ENCODE measurements around the gene NFYB. TPM values are rescaled to one million over a fixed set of nuclear protein-coding genes. Genes with fewer than 3 reads are reported as not detected.
A peak's percentile ranks its signal among the peaks of the same experiment; 100 is the strongest.
"Not testable (repeated sequence)": the region's sequence is repeated elsewhere in the genome, so short reads cannot be mapped to it uniquely, and the experiment has no call there.

NFYB gene
- total RNA-seq, 1 experiment from 2014 or later: 29.7 TPM

GRCh38 chr12:104114834-104115586 lies 23.0 kb downstream of the NFYB start:
- DNase-seq (ENCODE audit: low read depth): not testable (repeated sequence)

- DNase-seq (ENCODE audit: low read depth): no peak
These were observed 28.4 kb downstream of the NFYB start for GRCh38 chr12:104109446-104110271.

- peak; percentile 81 for DNase-seq (ENCODE audit: low read depth)
These were observed 29.1 kb downstream of the NFYB start for GRCh38 chr12:104108755-104109445.

- no peak for DNase-seq (ENCODE audit: low read depth)
These were observed 31.0 kb downstream of the NFYB start for GRCh38 chr12:104106965-104107364.

GRCh38 chr12:104105461-104105860 lies 32.5 kb downstream of the NFYB start:
- DNase-seq (ENCODE audit: low read depth): no peak

GRCh38 chr12:104097954-104098353 lies 40.1 kb downstream of the NFYB start:
- DNase-seq (ENCODE audit: low read depth): no peak

GRCh38 chr12:104095289-104095688 lies 42.7 kb downstream of the NFYB start:
- no peak for DNase-seq (ENCODE audit: low read depth)

- no peak for DNase-seq (ENCODE audit: low read depth)
These were observed 43.7 kb downstream of the NFYB start for GRCh38 chr12:104094284-104094683.

GRCh38 chr12:104091136-104091535 lies 46.9 kb downstream of the NFYB start:
- DNase-seq (ENCODE audit: low read depth): no peak

GRCh38 chr12:104090685-104091084 lies 47.3 kb downstream of the NFYB start:
- no peak for DNase-seq (ENCODE audit: low read depth)

- no peak for DNase-seq (ENCODE audit: low read depth)
These were observed 54.1 kb downstream of the NFYB start for GRCh38 chr12:104083769-104084475.

GRCh38 chr12:104080764-104081163 lies 57.2 kb downstream of the NFYB start:
- no peak for DNase-seq (ENCODE audit: low read depth)

- DNase-seq (ENCODE audit: low read depth): no peak
These were observed 59.0 kb downstream of the NFYB start for GRCh38 chr12:104079024-104079423.

- DNase-seq (ENCODE audit: low read depth): no peak
These were observed 64.3 kb downstream of the NFYB start for GRCh38 chr12:104073699-104074098.

- DNase-seq (ENCODE audit: low read depth): no peak
These were observed 65.9 kb downstream of the NFYB start for GRCh38 chr12:104072099-104072498.

Other genes starting within 250 kb of the NFYB start
- gene HSP90B1, start 207.8 kb downstream of the NFYB start, total RNA-seq (2014; rRNA removed; shearing (Covaris generic)): 840 and 1,074 TPM in 2 replicates
- 35.2 and 42.0 TPM in 2 replicates for gene TDG, start 172.3 kb downstream of the NFYB start, total RNA-seq (2014; rRNA removed; shearing (Covaris generic))
- 4.0 and 6.6 TPM in 2 replicates for gene GLT8D2, start 88.0 kb downstream of the NFYB start, total RNA-seq (2014; rRNA removed; shearing (Covaris generic))
- 10.3 and 15.1 TPM in 2 replicates for gene HCFC2, start 73.7 kb downstream of the NFYB start, total RNA-seq (2014; rRNA removed; shearing (Covaris generic))
- gene TXNRD1, start 77.6 kb upstream of the NFYB start, total RNA-seq (2014; rRNA removed; shearing (Covaris generic)): 265 and 275 TPM in 2 replicates
- 0.40 and 2.6 TPM in 2 replicates for gene EID3, start 165.5 kb upstream of the NFYB start, total RNA-seq (2014; rRNA removed; shearing (Covaris generic))

All from Daoy (cell line).